Heart left ventricle (tissue), 16 donors: Measurements from ENCODE around the gene LYPD4. TPM values are rescaled to one million over a fixed set of nuclear protein-coding genes. Genes with fewer than 3 reads are reported as not detected.

Source experiments
- ATAC-seq, 4 donors: fragments of 200-7000 bp; cut with Tn5 transposase; one replicate each; pipeline ENCODE4 v1.9.1; 2020 to 2022; ENCODE audit warnings: moderate library complexity in 4 of 4, mild to moderate bottlenecking in 3 of 4, moderate number of reproducible peaks in 1 of 4
- DNase-seq, 5 donors: peaks; one replicate each; pipeline ENCODE4 v3.0.0-alpha.2; 2020
- H3K27ac ChIP-seq, 12 donors: fragments of 200-600 bp; sonication (generic) in 4 of 12; one replicate each; pipeline versions ENCODE4 v1.5.0 to v1.8.0; 2016 to 2022; ENCODE audit warnings: mild to moderate bottlenecking in 2 of 12
- H3K27me3 ChIP-seq, 9 donors: fragments of 200-600 bp; sonication (generic) in 2 of 9; one replicate each; pipeline versions ENCODE4 v1.5.1 to v1.8.0; 2016 to 2022; ENCODE audit warnings: mild to moderate bottlenecking in 3 of 9
- H3K36me3 ChIP-seq, 9 donors: fragments of 200-600 bp; sonication (generic) in 2 of 9; one replicate each; pipeline versions ENCODE4 v1.5.0 to v1.8.0; 2018 to 2022; ENCODE audit warnings: mild to moderate bottlenecking in 2 of 9
- H3K4me1 ChIP-seq, 12 donors: fragments of 200-600 bp; sonication (generic) in 4 of 12; one replicate each; pipeline versions ENCODE4 v1.5.0 to v1.8.0; 2016 to 2022; ENCODE audit warnings: mild to moderate bottlenecking in 3 of 12
- H3K4me3 ChIP-seq, 12 donors: fragments of 200-600 bp; sonication (generic) in 4 of 12; one replicate each; pipeline versions ENCODE4 v1.5.0 to v1.8.0; 2017 to 2022; ENCODE audit warnings: mild to moderate bottlenecking in 9 of 12, moderate library complexity in 4 of 12
- H3K9me3 ChIP-seq, 12 donors: fragments of 200-600 bp; sonication (generic) in 4 of 12; one replicate each; pipeline versions ENCODE4 v1.5.0 to v1.8.0; 2016 to 2022; ENCODE audit warnings: mild to moderate bottlenecking in 1 of 12
- CTCF ChIP-seq, 12 donors: fragments of 200-600 bp; sonication (generic) in 4 of 12; IDR thresholded peaks; one replicate each; pipeline versions ENCODE4 v1.5.0 to v1.8.0; 2018 to 2022; ENCODE audit warnings: antibody characterized with exemption in 12 of 12, mild to moderate bottlenecking in 5 of 12
- POLR2A ChIP-seq, 2 donors: fragments of 450-650 bp; IDR thresholded peaks; one replicate each; pipeline ENCODE4 v1.6.1; 2017; ENCODE audit warnings: antibody characterized with exemption in 2 of 2, mild to moderate bottlenecking in 2 of 2, moderate library complexity in 2 of 2
- WGBS, 4 donors: extraction: QIAGEN DNeasy Blood & Tissue Kit in 2 of 4; methylation state at CpG; one replicate each; pipeline versions ENCODE4 v1.1.5 to v1.1.7; 2013 to 2018; 5-methylcytosine and 5-hydroxymethylcytosine counted together
- intact Hi-C, 10 donors: fragments of 100-400 bp; cut with DNase I; formaldehyde crosslinking; loops; one replicate each; pipeline versions ENCODE4 v1.11.1 to v1.14.2; 2022
- polyA plus RNA-seq, 2 donors: library from polyadenylated mRNA; stranded (reverse); fragments of 200-250 nt; gene quantifications; one replicate each; pipeline ENCODE4 v1.2.3, GENCODE V29; 2013
- total RNA-seq, 9 donors: library from RNA; depleted of rRNA in 2 of 9; stranded (reverse); fragments of >200 nt in 2 of 9; fragmentation: NEBNext Ultra II Directional in 3 of 9; extraction: Animal tissue kit (Norgen Biotek cat#: 25700) in 3 of 9; gene quantifications; one replicate each; pipeline versions ENCODE4 v1.1.0 to v1.2.4, GENCODE V29; 2016 to 2023
- donor health status: ischemic (EF 13 %, LVEDD 7.1; RV severe dilation, severe dysfunction).
- donor health status: healthy with polysubstance abuse.
- donor health status: DM: no; HTN: yes; CAD: no.
- donor health status: DM: no; HTN: no; CAD: no.
- donor health status: ischemic (EF 25% LVEDD 6.9; RV normal size, moderate dysfunction).
- donor health status: ischemic (EF 25% LVEDD 5.7; RV mildly dilated, moderate dysfunction).
- donor health status: healthy.
- donor health status: DM: yes; HTN: yes; CAD: no.
- donor health status: ischemic (EF 35%, LVEDD 5.7; RV mildly dilated, moderate dysfunction).
- donor health status: nonischemic (EF 11% LVEDD 7.7; RV severe dilation, severe dysfunction).
- donor health status: DM: yes; HTN: yes; CAD: no.
- donor health status: PGD.
- donor health status: ischemic (EF 29% LVEDD 5.4; RV normal size, mild dysfunction).
- donor health status: nonischemic (EF 23%, LVEDD 6.1; RV moderate dilation, normal function).

The LYPD4 gene
- total and polyA plus RNA-seq, 11 donors: not detected

- WGBS, 4 donors: 55 to 61% (median 59%) methylated on average over 13 of the region's 13 CpGs
- peak overlapping the region in 1 of 12 donors; percentile 84 for H3K27ac ChIP-seq
- H3K4me3 ChIP-seq: peak overlapping the region in 2 of 12 donors; percentile 20 to 98
Observed at GRCh38 chr19:41886761-41887710, 42.6 kb upstream of the LYPD4 start.

GRCh38 chr19:41883821-41884733 is 39.6 kb upstream of the LYPD4 start:
- peak overlapping the region; percentile 45 to 99 (median 92) for H3K4me3 ChIP-seq
- peak overlapping the region; percentile 83 to 98 (median 93) for H3K27ac ChIP-seq
- ATAC-seq (peak; percentile 97 to 99 (median 98)), DNase-seq (peak; percentile 93 to 98 (median 96))
- WGBS, 4 donors: 0 to 1% (median 1%) methylated on average over 22 to 66 of the region's 66 CpGs
- no peaks in the 10 kb centered on the region for H3K27me3 ChIP-seq
- intact Hi-C loops: loop anchor here in 4 of 10 donors (1.0 to 5.0 kb wide), 5 partner anchors 25 to 193 kb away; partner anchors contain the start of genes RABAC1 (in 2 of the 4) and ZNF574 (in 1 of the 4)
- no peaks in the 10 kb centered on the region for H3K9me3 ChIP-seq
- TF ChIP-seq CTCF (IDR thresholded peaks at IDR 0.05) (peak in 4 of 12 donors; percentile 13 to 43 (median 38)), POLR2A (IDR thresholded peaks at IDR 0.05) (peak in 1 of 2 donors; percentile 63)
- H3K36me3 ChIP-seq: peaks cover 0 to 16% (median 3%) of the 10 kb centered on the region in 9 donors
- H3K4me1 ChIP-seq: peaks cover 0 to 51% (median 32%) of the 10 kb centered on the region in 12 donors

More at GRCh38 chr19:41886761-41887710, 42.6 kb upstream of the LYPD4 start:
- intact Hi-C loops: loop anchor here in 3 of 10 donors (5.0 kb wide), 2 partner anchors 40 to 45 kb away; partner anchors contain the start of gene ERFL (in 1 of the 3)
- no peaks in the 10 kb centered on the region for H3K27me3 ChIP-seq
- no peaks in the 10 kb centered on the region for H3K9me3 ChIP-seq
- TF ChIP-seq POLR2A (IDR thresholded peaks at IDR 0.05) (no peak), CTCF (IDR thresholded peaks at IDR 0.05) (no peak)
- H3K4me1 ChIP-seq: peaks cover 0 to 49% (median 32%) of the 10 kb centered on the region in 12 donors
- DNase-seq (no peak), ATAC-seq (no peak)
- peaks cover 0 to 44% (median 17%) of the 10 kb centered on the region in 9 donors for H3K36me3 ChIP-seq

- Histone ChIP-seq H3K9me3 (no peaks in the 10 kb centered on the region), H3K27ac (peak overlapping the region; percentile 83 to 98 (median 93)), H3K36me3 (peaks cover 0 to 10% (median 0%) of the 10 kb centered on the region in 9 donors), H3K27me3 (no peaks in the 10 kb centered on the region), H3K4me3 (peak overlapping the region; percentile 45 to 99 (median 92)), H3K4me1 (peaks cover 0 to 51% (median 32%) of the 10 kb centered on the region in 12 donors)
- 0 to 2% (median 1%) methylated on average over 15 to 23 of the region's 23 CpGs for WGBS, 4 donors
- TF ChIP-seq CTCF (IDR thresholded peaks at IDR 0.05): no peak
- TF ChIP-seq POLR2A (IDR thresholded peaks at IDR 0.05): no peak
- ATAC-seq (peak in 1 of 4 donors; percentile 1), DNase-seq (no peak)
- intact Hi-C loops: loop anchor here in 4 of 10 donors (5.0 kb wide), 3 partner anchors 49 to 194 kb away; partner anchors contain the start of genes RABAC1 (in 2 of the 4) and ZNF574 (in 1 of the 4)
Observed at GRCh38 chr19:41883463-41883820, 39.0 kb upstream of the LYPD4 start.
